Keratinocyte (primary cell): Measurements from ENCODE around the gene OR5H15. TPM values are rescaled to one million over a fixed set of nuclear protein-coding genes. Genes with fewer than 3 reads are reported as not detected.

Source experiments
- DNase-seq: peaks from one replicate; pipeline ENCODE4 v3.0.0-alpha.2; 2011; ENCODE audit warnings: low read depth, missing footprints, low spot score
- FAIRE-seq: peaks from 2 replicates; lab custom pipeline; 2011; peaks lifted over from hg19 to GRCh38; lab: Jason Lieb, UNC
- H2AFZ ChIP-seq: 2 replicates; pipeline ENCODE4 v1.6.0; 2012; ENCODE audit warnings: low read length, control low read depth, inconsistent platforms; ENCODE audit not compliant: control insufficient read depth
- H3K27ac ChIP-seq: 2 replicates; pipeline ENCODE4 v1.5.1; 2011; ENCODE audit warnings: low read length; ENCODE audit not compliant: control insufficient read depth, insufficient read depth
- H3K27me3 ChIP-seq: 3 replicates; pipeline ENCODE4 v1.6.0; 2011; ENCODE audit warnings: low read length; ENCODE audit not compliant: control insufficient read depth, insufficient read depth; ENCODE audit errors: extremely low read depth
- H3K36me3 ChIP-seq, 2 experiments: 2 replicates in 1 of 2; 3 replicates in 1 of 2; pipeline ENCODE4 v1.5.1; 2011; ENCODE audit warnings: low read length in 2 of 2, mild to moderate bottlenecking in 1 of 2; ENCODE audit not compliant: control insufficient read depth in 2 of 2, insufficient read depth in 2 of 2; ENCODE audit errors: extremely low read depth in 1 of 2
- H3K4me1 ChIP-seq: 3 replicates; pipeline ENCODE4 v1.5.1; 2011; ENCODE audit warnings: low read length; ENCODE audit not compliant: control insufficient read depth, insufficient read depth; ENCODE audit errors: extremely low read depth
- H3K4me2 ChIP-seq: 3 replicates; pipeline ENCODE4 v1.6.0; 2011; ENCODE audit warnings: low read depth, low read length; ENCODE audit not compliant: control insufficient read depth, insufficient read depth; ENCODE audit errors: extremely low read depth
- H3K4me3 ChIP-seq, 3 experiments: fragments of 200-600 bp in 1 of 3; sonication (generic) in 1 of 3; 2 replicates in 2 of 3; 3 replicates in 1 of 3; pipeline ENCODE4 v1.5.1; 2011 to 2016; ENCODE audit warnings: low read length in 3 of 3, mild to moderate bottlenecking in 3 of 3, control low read depth in 2 of 3, inconsistent platforms in 1 of 3, low read depth in 1 of 3, mixed read lengths in 1 of 3, mixed run types in 1 of 3, moderate library complexity in 1 of 3; ENCODE audit not compliant: control insufficient read depth in 2 of 3, insufficient read depth in 2 of 3; ENCODE audit errors: extremely low read depth in 1 of 3
- H3K79me2 ChIP-seq: 2 replicates; pipeline ENCODE4 v1.6.0; 2012; ENCODE audit warnings: low read length; ENCODE audit not compliant: control insufficient read depth, insufficient read depth
- H3K9ac ChIP-seq: 3 replicates; pipeline ENCODE4 v1.6.0; 2011; ENCODE audit warnings: low read length; ENCODE audit not compliant: control insufficient read depth, insufficient read depth; ENCODE audit errors: extremely low read depth
- H3K9me1 ChIP-seq: 3 replicates; pipeline ENCODE4 v1.6.0; 2011; ENCODE audit warnings: low read length; ENCODE audit not compliant: control insufficient read depth, insufficient read depth; ENCODE audit errors: extremely low read depth
- H3K9me3 ChIP-seq: 2 replicates; pipeline ENCODE4 v1.5.1; 2012; ENCODE audit warnings: low read depth, low read length; ENCODE audit not compliant: control insufficient read depth
- H4K20me1 ChIP-seq: 3 replicates; pipeline ENCODE4 v1.6.0; 2011; ENCODE audit warnings: low read length; ENCODE audit not compliant: control insufficient read depth, insufficient read depth; ENCODE audit errors: extremely low read depth
- EZH2 ChIP-seq: IDR thresholded peaks from one replicate; pipeline ENCODE4 v1.6.1; 2012; ENCODE audit warnings: inconsistent platforms, mild to moderate bottlenecking, low read length, moderate library complexity
- dilution Hi-C: fragments of 300-500 bp; cut with MboI; formaldehyde crosslinking; loops from one replicate; pipeline ENCODE4 v1.7.0; 2020; ENCODE audit warnings: low sequenced_read_pairs; ENCODE audit not compliant: extremely low pct_ligation_motif_present
- polyA plus RNA-seq, 5 experiments: library from polyadenylated mRNA; depleted of rRNA in 3 of 5; stranded (reverse) in 3 of 5; stranded (forward) in 1 of 5; unstranded in 1 of 5; fragments of >200 nt; gene quantifications; 1 replicate in 1 of 5; 2 replicates in 3 of 5; 3 replicates in 1 of 5; pipeline versions ENCODE4 v1.2.1 to v1.2.3, GENCODE V29; 2011 to 2012; ENCODE audit warnings: missing spikeins in 2 of 5, low read depth in 1 of 5, low replicate concordance in 1 of 5
- TF ChIP-seq, protein P1 (sequence below), 3 experiments: IDR thresholded peaks in 1 of 3; conservative IDR thresholded peaks in 1 of 3; optimal IDR thresholded peaks in 1 of 3; 2 replicates in 2 of 3; 3 replicates in 1 of 3; pipeline versions ENCODE3 to v1.5.1; 2011; ENCODE audit warnings: low read length in 3 of 3, mild to moderate bottlenecking in 3 of 3, moderate library complexity in 2 of 3, control low read depth in 1 of 3, inconsistent platforms in 1 of 3; ENCODE audit not compliant: insufficient read depth in 2 of 3; ENCODE audit errors: extremely low read depth in 1 of 3

Gene OR5H15
- polyA plus RNA-seq, 1 donor (not counting 4 experiments of a cell fraction or from before 2014, with no cell fraction given), result not detected

DNA sequence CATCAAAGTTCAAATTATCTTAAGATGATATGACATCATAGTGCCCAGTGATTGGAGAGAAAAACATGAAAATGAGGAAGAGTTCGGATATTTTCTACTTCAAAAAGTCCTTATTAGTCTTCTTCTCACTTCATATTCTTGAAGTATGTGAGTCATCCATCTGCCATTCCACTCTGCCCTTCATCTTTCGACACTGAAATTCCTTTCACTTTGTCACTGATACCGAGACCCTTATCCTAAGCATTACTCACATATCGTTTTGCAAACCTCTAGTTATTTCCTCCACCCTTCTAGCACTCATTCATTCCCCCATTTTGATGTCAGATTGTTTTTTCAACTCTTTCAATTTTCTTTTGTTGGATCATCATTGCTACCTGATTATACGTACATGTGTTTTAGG lies 15.3 kb upstream of the OR5H15 start:
- Histone ChIP-seq H3K4me2 (no peak overlapping the region), H3K9me1 (no peaks in the 10 kb centered on the region), H3K36me3 (no peaks in the 10 kb centered on the region), H3K9me3 (no peaks in the 10 kb centered on the region), H3K79me2 (no peaks in the 10 kb centered on the region), H2AFZ (no peak overlapping the region), H4K20me1 (no peaks in the 10 kb centered on the region), H3K4me3 (no peak overlapping the region), H3K9ac (no peak overlapping the region), H3K4me1 (no peaks in the 10 kb centered on the region), H3K27me3 (no peaks in the 10 kb centered on the region), H3K27ac (no peak overlapping the region)
- dilution Hi-C loops, result no loop called here
- FAIRE-seq (no peak), DNase-seq (no peak)
- no peak for TF ChIP-seq EZH2
- TF ChIP-seq, protein P1, sequence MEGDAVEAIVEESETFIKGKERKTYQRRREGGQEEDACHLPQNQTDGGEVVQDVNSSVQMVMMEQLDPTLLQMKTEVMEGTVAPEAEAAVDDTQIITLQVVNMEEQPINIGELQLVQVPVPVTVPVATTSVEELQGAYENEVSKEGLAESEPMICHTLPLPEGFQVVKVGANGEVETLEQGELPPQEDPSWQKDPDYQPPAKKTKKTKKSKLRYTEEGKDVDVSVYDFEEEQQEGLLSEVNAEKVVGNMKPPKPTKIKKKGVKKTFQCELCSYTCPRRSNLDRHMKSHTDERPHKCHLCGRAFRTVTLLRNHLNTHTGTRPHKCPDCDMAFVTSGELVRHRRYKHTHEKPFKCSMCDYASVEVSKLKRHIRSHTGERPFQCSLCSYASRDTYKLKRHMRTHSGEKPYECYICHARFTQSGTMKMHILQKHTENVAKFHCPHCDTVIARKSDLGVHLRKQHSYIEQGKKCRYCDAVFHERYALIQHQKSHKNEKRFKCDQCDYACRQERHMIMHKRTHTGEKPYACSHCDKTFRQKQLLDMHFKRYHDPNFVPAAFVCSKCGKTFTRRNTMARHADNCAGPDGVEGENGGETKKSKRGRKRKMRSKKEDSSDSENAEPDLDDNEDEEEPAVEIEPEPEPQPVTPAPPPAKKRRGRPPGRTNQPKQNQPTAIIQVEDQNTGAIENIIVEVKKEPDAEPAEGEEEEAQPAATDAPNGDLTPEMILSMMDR (optimal IDR thresholded peaks at IDR 0.05 in 1 of 3, IDR thresholded peaks at IDR 0.05 in 1 of 3, conservative IDR thresholded peaks at IDR 0.05 in 1 of 3; ENCODE audit: extremely low read depth in 1 of 3, insufficient read depth in 2 of 3, low read length in 3 of 3), result no peak

DNA sequence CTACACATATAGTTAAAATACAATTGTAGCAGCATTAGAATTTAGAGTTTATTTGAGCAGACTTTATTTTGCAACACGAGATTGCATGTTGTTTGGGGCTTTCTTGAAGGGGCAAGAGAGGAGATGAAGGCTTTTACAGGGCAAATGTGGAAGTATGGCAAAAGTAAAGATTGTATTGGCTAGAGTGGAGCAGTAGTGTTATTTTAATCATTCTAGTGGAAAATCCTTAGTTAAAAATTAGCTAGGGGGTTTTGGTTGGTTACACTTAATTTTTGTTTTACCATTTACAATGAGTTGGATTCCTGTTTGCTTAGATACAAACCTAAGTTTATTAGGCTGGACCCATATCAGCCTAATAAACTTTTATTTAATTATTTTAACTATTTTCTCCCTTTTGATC lies 4.6 kb downstream of the OR5H15 start:
- no peak overlapping the region for H3K4me2 ChIP-seq
- H3K9me1 ChIP-seq, result no peaks in the 10 kb centered on the region
- no peaks in the 10 kb centered on the region for H3K9me3 ChIP-seq
- no peak overlapping the region for H3K27ac ChIP-seq
- no peaks in the 10 kb centered on the region for H3K27me3 ChIP-seq
- DNase-seq, result no peak
- no peak for TF ChIP-seq EZH2
- TF ChIP-seq, protein P1 (optimal IDR thresholded peaks at IDR 0.05 in 1 of 3, IDR thresholded peaks at IDR 0.05 in 1 of 3, conservative IDR thresholded peaks at IDR 0.05 in 1 of 3; ENCODE audit: extremely low read depth in 1 of 3, insufficient read depth in 2 of 3, low read length in 3 of 3), result no peak
- no peaks in the 10 kb centered on the region for H3K79me2 ChIP-seq
- no peak overlapping the region for H2AFZ ChIP-seq
- dilution Hi-C loops, result no loop called here
- no peaks in the 10 kb centered on the region for H3K4me1 ChIP-seq
- FAIRE-seq, result no peak
- no peaks in the 10 kb centered on the region for H3K36me3 ChIP-seq
- no peak overlapping the region for H3K9ac ChIP-seq
- no peaks in the 10 kb centered on the region for H4K20me1 ChIP-seq
- no peak overlapping the region for H3K4me3 ChIP-seq
